Nephron (organoid): ENCODE data around the gene HUS1.

ENCODE experiments used
- H3K27ac Mint-ChIP-seq, 3 experiments: 2 replicates each; pipeline ENCODE4 v1.8.0; 2020; ENCODE audit warnings: mixed read lengths in 3 of 3, mild to moderate bottlenecking in 2 of 3, moderate library complexity in 1 of 3
- H3K27me3 Mint-ChIP-seq: 2 replicates; pipeline ENCODE4 v1.8.0; 2021; ENCODE audit warnings: low read depth, mild to moderate bottlenecking, moderate library complexity, mixed read lengths
- H3K36me3 Mint-ChIP-seq: 2 replicates; pipeline ENCODE4 v1.8.0; 2020; ENCODE audit warnings: low read depth, mixed read lengths
- H3K4me1 Mint-ChIP-seq: 2 replicates; pipeline ENCODE4 v1.8.0; 2020; ENCODE audit warnings: mixed read lengths
- H3K4me3 Mint-ChIP-seq, 3 experiments: 2 replicates each; pipeline ENCODE4 v1.8.0; 2020; ENCODE audit warnings: mild to moderate bottlenecking in 3 of 3, mixed read lengths in 3 of 3, moderate library complexity in 2 of 3
- H3K9me3 Mint-ChIP-seq: 2 replicates; pipeline ENCODE4 v1.8.0; 2020; ENCODE audit warnings: mixed read lengths
- CTCF ChIP-seq, 3 experiments: fragments of 200-600 bp; sonication (generic); IDR thresholded peaks; one replicate each; pipeline ENCODE4 v1.5.0; 2021; ENCODE audit warnings: antibody characterized with exemption in 3 of 3; ENCODE audit not compliant: unreplicated experiment in 3 of 3

Gene HUS1

GRCh38 chr7:47915616-47915976 is 63.8 kb downstream of the HUS1 start:
- Mint-ChIP-seq H3K27ac (peak overlapping the region; percentile 54 to 95 (median 65)), H3K9me3 (peaks cover 41% of the 10 kb centered on the region), H3K4me1 (peaks cover 4% of the 10 kb centered on the region), H3K36me3 (peaks cover 7% of the 10 kb centered on the region), H3K4me3 (no peak overlapping the region), H3K27me3 (no peaks in the 10 kb centered on the region)
- no peak for TF ChIP-seq CTCF (IDR thresholded peaks at IDR 0.05; ENCODE audit: unreplicated experiment in 3 of 3)

- no peak for TF ChIP-seq CTCF (IDR thresholded peaks at IDR 0.05; ENCODE audit: unreplicated experiment in 3 of 3)
- H3K4me3 Mint-ChIP-seq, result no peak overlapping the region
- no peaks in the 10 kb centered on the region for H3K27me3 Mint-ChIP-seq
- peak overlapping the region; percentile 54 to 95 (median 65) for H3K27ac Mint-ChIP-seq
- peaks cover 7% of the 10 kb centered on the region for H3K36me3 Mint-ChIP-seq
- peaks cover 35% of the 10 kb centered on the region for H3K9me3 Mint-ChIP-seq
- peaks cover 4% of the 10 kb centered on the region for H3K4me1 Mint-ChIP-seq
These were observed 64.4 kb downstream of the HUS1 start for GRCh38 chr7:47914717-47915615.
